Stimulated activated CD4-positive, alpha-beta T cell treated with anti-CD3 and anti-CD28 coated beads, Interleukin-15, amount 100 ng/mL, for 24 hours (primary cell): Measurements from ENCODE around the gene ARID5A.
"Not testable (repeated sequence)": the region's sequence is repeated elsewhere in the genome, so short reads cannot be mapped to it uniquely, and the experiment has no call there.

ENCODE experiments used
- DNase-seq: peaks from one replicate; pipeline ENCODE4 v3.0.0-alpha.2; 2020

Gene ARID5A

DNA sequence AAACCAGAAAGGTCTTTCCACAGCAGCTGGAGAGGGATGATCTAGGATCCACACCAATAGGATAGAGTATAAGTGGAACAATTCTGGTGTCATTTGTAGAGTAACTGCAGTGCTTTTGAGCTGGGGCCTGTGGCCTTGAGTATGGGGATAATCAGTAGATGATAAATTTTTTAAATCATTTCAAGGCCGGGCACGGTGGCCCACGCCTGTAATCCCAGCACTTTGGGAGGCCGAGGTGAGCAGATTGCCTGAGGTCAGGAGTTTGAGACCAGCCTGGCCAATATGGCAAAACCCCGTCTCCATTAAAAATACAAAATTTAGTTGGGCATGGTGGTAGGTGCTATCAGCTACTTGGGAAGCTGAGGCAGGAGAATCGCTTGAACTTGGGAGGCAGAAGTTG is 20.9 kb downstream of the ARID5A start:
- DNase-seq, result not testable (repeated sequence)

DNA sequence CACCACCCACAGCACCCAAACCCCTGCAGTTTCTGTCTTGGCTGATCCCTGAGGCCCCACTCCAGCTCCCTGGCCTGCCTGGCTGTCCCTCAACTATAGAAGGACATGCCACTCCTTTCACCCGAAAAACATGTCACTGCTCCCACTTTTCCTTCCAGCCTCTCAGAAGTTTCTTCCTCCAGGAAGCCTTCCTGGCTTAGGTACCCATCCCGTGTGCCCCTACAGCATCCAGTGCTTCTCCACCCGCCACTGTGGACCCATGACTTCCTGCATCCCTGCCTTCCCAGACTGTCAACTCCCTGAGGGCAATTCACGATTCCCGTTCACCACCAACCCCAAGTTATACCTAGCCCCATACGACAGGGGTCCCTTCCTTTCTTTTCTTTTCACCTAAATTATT is 21.5 kb downstream of the ARID5A start:
- DNase-seq, result no peak

- DNase-seq, result no peak
Observed at GRCh38 chr2:96558485-96558884, 21.9 kb downstream of the ARID5A start.

GRCh38 chr2:96564026-96564425 is 27.5 kb downstream of the ARID5A start:
- no peak for DNase-seq

GRCh38 chr2:96564563-96564962 is 28.0 kb downstream of the ARID5A start:
- DNase-seq, result no peak

DNA sequence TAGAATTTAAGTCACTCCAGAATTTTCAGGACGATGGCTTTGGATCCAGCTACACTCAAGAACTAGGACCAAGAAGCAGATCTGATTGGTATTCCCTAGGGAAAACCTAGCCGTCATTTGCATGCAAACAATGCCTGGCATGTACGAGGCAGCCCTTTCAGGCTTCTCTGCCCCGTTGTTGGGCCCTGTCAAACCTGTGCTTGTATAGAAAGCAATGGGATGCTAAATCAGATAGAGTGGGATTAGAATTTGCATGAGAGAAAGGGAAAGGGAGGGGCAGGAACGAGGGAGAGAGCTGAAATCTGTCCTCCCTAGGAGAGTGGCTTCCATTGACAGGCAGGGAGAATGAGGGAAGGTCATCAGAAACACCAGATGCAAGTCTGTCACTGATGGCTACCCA is 28.6 kb downstream of the ARID5A start:
- DNase-seq, result no peak

DNA sequence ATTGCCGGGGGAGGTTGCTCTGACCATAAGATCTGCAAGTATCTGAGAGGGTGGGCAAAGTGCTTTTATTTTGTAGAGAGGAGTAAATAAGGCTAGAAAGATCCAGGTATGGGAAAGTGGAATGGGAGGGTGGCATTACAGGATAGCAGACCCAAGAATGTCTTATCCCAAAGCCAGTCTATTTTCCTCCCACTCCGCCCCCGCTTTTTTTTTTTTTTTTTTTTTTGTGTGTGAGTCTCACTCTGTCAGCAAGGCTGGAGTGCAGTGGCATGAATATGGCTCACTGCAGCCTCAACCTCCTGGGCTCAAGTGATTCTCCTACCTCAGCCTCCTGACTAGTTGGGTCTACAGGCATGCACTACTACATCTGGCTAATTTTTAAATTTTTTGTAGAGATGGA is 31.5 kb downstream of the ARID5A start:
- DNase-seq, result no peak

- no peak for DNase-seq
Observed at GRCh38 chr2:96574364-96574763, 37.8 kb downstream of the ARID5A start.

GRCh38 chr2:96575785-96576456 is 39.4 kb downstream of the ARID5A start:
- no peak for DNase-seq

- DNase-seq, result no peak
Observed at GRCh38 chr2:96577501-96577900, 40.9 kb downstream of the ARID5A start.

- DNase-seq, result no peak
Observed at GRCh38 chr2:96578731-96579130, 42.2 kb downstream of the ARID5A start.

- DNase-seq, result no peak
Observed at GRCh38 chr2:96579422-96579821, 42.9 kb downstream of the ARID5A start.

DNA sequence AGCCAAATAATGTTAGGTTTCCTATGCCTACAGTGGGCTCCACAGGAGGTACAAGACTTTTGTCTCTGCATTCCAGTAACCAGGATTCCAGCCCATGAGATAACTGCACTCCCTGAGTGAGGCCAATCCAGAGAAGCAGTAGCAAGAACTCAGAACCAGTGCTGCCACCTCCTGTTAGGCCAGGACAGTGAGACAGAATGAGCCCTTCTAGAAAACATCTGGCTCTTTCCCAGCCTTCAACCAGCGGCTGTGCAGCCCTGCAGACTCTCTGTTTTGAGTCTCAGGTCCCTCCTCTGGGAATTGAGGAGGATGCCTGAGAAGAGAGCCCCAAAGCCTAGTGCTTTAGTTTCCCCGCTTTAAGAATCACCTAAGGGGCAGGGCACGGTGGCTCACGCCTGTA is 44.2 kb downstream of the ARID5A start:
- DNase-seq, result no peak

GRCh38 chr2:96584017-96584416 is 47.5 kb downstream of the ARID5A start:
- DNase-seq, result no peak

DNA sequence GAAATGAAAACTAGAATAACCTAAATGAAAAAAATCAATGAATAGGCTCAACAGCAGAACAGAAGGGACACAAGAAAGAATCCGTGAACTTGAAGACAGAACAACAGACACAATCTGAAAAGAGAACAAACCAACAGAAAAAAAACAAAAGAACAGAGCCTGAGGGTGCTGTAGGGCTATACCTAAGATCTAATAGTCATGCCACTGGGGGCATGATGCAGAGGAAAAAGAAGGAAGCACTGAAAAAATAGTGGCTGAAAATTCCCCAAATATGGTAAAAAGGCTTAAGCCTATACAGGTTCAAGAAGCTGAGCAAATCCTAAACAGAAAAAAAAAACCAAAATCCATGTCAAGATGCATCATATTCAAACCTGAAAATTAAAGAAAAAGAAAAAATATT is 51.3 kb downstream of the ARID5A start:
- DNase-seq, result no peak

- DNase-seq, result no peak
Observed at GRCh38 chr2:96591054-96591453, 54.5 kb downstream of the ARID5A start.

DNA sequence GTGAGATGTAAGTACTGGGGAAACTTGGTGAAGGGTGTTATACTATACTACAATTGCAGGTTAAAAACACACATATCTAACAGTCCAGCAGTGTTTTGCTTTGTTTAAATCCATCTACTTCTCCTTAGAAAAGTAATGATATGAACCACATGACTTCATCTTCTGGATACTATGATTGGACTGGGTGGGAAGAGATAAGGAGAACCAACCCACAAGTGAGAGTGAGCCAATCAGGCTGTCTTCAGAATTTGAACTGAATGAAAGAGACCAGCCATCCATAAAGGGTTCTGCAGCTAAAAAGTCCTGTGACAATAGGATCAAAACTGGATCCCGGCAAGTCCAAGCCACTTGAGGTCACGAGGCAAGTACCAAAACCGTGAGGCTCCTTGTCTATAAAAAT is 54.9 kb downstream of the ARID5A start:
- DNase-seq, result no peak

DNA sequence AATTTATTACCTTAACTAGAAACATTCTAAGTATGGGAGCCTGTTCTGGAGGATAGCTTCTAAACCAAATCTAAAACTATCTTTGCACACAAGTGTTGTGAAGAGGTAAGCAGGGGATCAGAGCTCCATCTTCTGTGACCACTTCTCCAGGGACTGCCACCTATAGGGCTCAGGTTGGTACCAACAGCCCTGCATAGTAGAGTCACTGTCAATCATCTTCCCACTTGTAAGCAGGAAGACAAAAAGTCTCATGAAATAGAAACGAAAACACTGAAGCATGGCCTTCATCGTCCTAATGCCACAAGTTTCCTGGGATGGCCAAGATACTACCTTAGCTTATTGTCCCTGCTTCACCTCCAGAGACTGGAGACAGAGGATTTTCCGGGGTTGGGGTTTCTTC is 57.7 kb downstream of the ARID5A start:
- no peak for DNase-seq

DNA sequence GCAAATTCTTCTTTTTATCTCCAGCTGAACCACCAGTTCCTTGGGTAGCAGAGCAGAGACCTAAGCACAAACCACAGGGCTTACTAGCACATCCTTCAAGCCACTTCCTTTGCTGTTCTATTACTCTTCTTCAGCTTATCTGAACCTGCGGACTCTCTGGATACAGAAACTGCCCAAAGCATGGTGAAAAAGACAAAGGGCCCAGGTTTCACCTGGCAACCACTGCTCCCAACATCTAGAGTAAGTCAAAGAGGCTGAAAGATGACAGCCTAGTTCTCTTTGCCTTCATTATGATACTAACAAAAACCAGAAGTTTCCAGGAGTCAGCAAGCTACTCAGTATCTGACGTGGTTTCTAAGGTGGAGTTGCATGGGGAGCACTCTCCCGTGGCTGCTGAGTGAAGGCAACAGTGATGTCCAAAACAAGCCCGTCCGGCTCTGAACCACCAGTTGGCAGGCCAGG is 58.2 kb downstream of the ARID5A start:
- DNase-seq, result peak; percentile 21

GRCh38 chr2:96596596-96596995 is 60.0 kb downstream of the ARID5A start:
- DNase-seq, result no peak

DNA sequence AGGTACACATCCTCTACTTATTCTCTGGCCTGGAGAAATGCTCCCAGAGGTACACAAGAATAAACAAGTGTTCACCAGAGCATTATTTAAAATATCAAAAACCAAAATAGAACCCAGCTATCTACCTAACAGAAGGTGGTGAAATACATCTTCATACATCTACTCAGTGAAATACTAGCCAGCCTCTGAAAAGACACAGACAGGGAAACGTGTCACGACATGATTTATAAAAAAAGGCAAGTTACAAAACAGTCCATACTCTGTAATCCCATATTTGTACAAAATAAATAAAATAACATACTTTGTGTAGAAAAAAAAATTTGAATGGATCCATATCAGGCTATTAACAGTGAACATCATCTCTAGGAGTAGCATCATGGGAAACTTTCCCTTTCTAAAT is 63.4 kb downstream of the ARID5A start:
- no peak for DNase-seq

- DNase-seq, result peak; percentile 28
Observed at GRCh38 chr2:96601382-96602292, 65.1 kb downstream of the ARID5A start.
